ENCODE data around the gene CAPN11.

Gene CAPN11

DNA sequence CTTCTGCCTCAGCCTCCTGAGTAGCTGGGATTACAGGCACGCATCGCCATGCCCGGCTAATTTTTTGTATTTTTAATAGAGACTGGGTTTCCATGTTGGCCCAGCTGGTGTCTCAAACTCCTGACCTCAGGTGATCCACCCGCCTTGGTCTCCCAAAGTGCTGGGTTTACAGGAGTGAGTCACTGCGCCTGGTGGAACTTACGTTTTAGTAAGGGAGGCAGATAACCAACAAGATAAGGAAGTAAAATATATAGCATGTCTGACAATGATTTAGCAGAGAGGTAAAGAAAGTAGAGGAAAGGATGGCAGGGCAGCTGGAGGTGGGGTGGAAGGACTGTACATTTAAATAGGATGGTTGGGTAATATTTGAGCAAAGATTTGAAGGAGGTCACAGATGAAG, 45.3 kb downstream of the CAPN11 start:
- no peak for DNase-seq (ENCODE audit: low read depth in 2 of 2, low spot score in 1 of 2)

DNA sequence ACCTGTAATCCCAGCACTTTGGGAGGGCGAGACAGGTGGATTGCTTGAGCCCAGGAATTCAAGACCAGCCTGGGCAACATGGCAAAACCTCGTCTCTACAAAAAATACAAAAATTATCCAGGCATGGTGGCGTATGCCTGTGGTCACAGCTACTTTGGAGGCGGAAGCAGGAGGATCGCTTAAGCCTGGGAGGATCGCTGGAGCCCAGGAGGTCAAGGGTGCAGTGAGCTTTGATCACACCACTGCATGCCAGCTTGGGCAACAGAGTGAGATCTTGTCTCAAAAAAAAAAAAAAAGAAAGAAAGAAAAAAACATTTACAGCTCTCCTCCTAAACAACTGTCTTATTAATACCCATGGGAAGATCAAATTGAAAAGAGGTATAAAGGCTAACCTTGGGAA, 49.3 kb downstream of the CAPN11 start:
- no peak for DNase-seq (ENCODE audit: low read depth in 2 of 2, low spot score in 1 of 2)

DNA sequence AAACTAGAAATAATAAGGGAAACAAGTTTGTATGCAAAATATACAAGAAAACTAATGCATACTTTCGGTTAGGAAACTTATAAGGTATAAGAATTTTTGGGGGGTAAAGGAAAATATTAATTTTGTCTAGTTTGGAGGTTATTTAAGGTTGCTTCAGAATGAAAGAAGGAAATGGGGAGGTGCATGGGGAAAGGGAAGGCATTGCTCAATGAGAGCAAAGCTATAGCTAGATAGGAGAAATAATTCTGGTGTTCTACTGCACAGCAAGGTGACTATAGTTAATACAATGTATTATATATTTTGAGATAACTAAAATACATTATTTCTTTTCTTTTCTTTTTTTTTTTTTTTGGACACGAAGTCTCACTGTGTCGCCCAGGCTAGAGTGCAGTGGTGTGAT, 52.7 kb downstream of the CAPN11 start:
- DNase-seq (ENCODE audit: low read depth in 2 of 2, low spot score in 1 of 2), result no peak

DNA sequence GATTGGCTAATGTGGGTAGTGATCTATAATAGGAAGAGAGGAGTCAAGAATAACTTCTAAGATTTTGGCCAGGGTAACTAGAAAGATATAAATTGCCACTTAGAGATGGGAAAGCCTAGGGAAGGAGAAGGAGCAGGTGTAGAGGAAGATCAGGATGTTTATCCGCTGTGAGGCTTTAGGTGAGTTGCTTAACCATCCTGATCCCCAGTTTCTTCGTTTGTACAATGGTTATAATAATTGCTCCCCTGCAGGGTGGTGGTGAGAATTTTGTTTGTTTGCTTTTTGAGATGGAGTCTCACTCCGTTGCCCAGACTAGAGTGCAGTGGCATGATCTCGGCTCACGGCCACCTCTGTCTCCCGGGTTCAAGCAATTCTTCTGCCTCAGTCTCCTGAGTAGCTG, 55.7 kb downstream of the CAPN11 start:
- DNase-seq (ENCODE audit: low read depth in 2 of 2, low spot score in 1 of 2), result no peak

DNA sequence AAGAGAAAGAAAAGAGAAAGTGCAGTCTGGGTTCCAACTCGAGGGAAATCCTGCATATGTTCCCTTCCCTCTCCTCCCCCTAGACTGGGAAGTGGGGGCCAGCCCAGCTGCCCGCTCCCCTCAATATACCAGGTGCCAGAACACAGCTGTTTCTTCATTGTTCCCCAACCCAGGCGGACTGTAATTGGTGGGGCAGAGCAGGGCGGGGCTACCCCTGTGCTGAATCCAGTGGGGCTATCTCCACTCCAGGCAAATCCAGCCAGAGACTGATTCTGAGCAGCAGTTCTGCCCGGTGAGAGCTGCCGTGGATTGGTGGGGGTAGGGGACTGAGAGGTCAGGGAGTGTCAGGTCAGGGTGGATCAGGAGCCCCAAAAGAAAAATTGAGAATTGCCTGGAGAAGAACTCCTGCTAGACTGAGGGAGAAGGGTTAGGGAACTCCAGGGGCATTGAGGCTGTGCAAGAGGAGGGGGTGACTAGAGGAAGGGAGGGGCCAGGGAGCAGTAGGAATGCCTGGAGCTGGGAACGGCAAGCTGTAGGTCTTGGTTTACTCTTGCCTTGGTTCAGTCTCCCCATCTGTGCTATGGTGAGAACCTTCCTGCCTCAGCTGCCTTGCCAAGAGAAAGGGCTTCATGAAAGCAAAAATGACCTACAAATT, 58.2 kb downstream of the CAPN11 start, which contains the start of gene MYMX:
MYMX (plus strand) TSS at position 250 of the 655 bp plus-strand sequence. CDS start 546 bp downstream, outside the sequence.
- DNase-seq (ENCODE audit: low read depth in 2 of 2, low spot score in 1 of 2), result no peak

DNA sequence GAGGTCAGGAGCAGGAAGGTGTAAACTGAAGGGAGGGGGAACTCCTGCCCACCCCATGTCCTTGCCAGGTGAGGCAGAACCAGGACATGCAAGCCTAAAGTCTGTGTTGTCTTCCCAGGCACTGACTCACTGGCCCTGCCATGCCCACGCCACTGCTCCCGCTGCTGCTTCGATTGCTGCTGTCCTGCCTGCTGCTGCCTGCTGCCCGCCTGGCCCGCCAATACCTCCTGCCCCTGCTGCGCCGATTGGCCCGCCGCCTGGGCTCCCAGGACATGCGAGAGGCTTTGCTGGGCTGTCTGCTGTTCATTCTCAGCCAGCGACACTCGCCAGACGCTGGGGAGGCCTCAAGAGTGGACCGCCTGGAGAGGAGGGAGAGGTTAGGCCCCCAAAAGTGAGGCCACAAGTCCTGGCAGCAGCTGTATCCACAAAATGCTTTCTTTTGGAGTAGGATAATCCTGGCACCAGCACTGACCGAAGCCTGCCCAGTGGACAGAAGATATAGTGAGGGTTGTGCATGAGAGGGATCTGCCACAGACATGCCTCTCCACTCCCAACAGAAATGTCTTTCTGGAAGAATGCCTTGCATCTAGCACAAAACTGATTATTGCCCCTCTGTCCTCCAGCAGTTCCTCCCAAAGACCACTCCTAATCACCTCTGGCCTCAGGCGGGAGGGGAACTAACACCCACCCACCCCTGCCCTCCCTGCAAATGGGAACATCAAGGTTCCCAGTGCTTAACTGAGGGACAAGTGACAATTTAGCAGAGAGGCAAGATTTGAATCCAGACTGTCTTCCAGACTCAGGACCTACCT, 58.9 kb downstream of the CAPN11 start:
- no peak for DNase-seq (ENCODE audit: low read depth in 2 of 2, low spot score in 1 of 2)

DNA sequence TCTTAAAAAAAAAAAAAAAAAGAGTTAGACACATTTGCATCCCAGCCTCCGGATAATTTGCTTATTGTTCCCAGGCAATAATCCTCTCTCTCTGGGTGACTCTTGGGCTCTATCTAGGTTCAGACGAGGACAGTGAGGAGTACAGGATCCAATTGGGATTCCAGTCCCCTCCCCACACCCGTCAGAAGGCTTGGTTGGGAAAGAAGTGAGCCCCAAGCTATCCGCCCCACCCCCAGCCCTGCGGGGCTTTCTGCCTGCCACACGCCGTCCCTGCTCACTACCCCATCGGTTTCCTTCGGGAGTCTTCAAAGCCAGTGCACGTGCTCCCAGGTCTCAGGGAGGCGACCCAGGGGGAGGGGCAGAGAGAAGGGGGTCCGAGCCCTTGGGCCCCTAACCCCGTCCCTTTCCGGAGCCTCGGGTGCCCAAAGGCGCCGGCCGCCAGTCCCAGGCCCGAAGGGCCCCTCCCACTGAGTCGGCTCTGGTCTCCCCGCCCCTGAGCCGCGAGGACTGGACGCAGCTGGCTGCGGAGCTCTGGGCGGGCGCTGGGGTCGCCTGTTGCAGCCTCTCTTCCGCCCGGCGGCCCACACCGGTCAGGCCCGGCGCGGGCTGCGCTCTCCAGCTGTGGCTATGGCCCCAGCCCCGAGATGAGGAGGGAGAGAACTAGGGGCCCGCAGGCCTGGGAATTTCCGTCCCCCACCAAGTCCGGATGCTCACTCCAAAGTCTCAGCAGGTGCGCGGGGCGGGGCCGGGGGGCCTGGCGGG, 60.6 kb downstream of the CAPN11 start:
- DNase-seq (ENCODE audit: low read depth in 2 of 2, low spot score in 1 of 2), result no peak

DNA sequence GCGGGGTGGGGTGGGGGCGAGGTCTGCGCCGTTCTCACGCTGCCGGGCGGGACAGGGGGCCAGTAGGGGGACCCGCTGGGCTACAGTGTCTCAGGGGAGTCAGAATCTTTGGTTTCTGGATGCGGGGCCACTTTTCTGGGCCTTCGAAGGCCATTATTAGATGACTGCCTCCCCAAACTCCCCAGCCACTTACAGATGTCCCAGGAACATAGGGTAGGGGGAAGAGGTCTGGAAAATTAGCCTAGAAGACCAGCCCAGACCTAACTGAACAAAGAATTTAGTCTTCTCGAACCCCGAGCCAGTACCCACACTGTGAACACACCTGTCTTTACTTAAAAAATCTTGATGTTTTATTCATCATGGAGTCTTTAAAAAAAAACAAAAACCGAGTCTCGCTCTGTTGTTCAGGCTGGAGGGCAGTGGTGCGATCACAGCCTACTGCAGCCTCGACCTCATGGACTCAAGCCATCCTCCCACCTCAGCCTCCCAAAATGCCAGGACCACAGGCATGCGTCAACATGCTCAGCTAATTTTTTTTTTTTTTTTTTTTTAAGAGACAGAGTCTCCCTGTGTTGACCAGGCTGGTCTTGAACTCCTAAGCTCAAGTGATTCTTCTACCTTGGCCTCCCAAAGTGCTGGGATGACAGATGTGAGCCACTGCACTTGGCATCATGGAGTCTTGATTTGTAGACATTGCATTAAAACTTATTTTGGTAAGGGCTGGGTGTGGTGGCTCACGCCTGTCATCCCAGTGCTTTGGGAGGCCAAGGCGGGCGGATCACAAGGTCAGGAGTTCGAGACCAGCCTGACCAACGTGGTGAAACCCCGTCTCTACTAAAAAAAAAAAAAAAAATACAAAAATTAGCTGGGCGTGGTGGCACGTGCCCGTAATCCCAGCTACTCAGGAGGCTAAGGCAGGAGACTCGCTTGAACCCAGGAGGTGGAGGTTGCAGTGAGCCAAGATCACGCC, 61.5 kb downstream of the CAPN11 start:
- DNase-seq (ENCODE audit: low read depth in 2 of 2, low spot score in 1 of 2), result no peak

DNA sequence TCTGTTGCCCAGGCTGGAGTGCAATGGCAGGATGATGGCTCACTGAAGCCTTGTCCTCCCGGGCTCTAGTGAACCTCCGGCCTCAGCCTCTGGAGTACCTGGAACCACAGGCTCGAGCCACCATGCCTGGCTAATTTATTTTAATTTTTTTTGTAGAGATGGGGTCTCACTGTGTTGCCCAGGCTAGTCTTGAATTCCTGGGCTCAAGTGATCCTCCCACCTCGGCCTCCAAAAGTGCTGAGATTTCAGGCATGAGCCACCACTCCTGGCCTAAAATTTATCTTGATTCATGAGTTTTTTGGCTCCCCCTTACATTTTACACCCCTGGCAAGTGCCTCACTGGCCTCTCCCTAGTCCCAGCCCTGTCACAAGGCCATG, 62.3 kb downstream of the CAPN11 start:
- DNase-seq (ENCODE audit: low read depth in 2 of 2, low spot score in 1 of 2), result no peak

DNA sequence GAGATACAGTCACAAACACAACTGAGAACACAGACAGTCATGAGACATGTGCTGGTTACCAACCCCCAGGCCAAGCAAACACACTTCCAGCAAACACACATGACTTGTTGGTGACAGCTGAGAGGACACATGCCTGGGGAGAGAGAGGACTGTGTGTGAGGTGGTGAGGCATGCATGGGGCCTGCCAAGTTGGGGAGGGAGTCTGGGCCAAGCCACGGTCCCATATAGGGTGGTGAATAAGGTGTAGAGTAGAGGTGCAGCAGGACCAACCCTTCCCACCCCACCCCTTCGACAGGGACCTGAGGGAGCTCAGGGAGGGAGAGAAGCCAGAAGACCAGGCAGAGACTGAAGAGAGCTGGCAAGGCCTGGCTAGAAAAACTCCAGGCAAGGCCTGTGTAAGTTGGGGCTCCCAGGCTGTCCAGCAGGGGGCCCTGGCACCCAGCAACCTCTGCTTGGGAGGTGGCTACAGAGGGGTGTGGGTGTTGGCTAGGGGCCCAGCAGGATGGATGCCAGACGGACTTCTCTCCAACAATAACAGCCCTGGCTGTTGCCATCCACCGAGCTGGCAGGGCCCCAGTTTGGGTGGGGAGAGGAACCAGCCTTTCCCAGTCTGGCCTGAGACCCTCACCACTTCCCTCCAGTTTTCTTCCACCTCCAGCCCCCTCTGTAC, 62.8 kb downstream of the CAPN11 start:
- peak; percentile 38 to 53 for DNase-seq (ENCODE audit: low read depth in 2 of 2, low spot score in 1 of 2)

DNA sequence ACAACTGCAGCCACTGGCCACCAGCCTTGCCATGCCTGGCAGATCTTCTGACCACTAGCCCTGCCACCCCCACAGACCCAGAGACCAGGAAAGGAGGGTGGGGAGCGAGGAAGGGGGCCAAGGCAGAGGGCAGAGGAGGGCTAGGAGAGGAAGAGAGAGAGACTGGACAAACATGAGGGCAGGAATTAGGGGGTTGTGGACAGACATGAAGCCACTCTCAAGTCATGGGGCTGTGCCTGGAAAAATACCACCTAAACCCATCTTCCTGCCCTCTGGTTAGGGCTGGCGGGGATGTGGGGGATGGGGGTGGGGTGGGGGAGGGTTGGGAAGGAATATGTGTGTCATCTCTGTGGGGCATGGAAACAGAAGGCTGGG, 63.3 kb downstream of the CAPN11 start:
- DNase-seq (ENCODE audit: low read depth in 2 of 2, low spot score in 1 of 2), result no peak

DNA sequence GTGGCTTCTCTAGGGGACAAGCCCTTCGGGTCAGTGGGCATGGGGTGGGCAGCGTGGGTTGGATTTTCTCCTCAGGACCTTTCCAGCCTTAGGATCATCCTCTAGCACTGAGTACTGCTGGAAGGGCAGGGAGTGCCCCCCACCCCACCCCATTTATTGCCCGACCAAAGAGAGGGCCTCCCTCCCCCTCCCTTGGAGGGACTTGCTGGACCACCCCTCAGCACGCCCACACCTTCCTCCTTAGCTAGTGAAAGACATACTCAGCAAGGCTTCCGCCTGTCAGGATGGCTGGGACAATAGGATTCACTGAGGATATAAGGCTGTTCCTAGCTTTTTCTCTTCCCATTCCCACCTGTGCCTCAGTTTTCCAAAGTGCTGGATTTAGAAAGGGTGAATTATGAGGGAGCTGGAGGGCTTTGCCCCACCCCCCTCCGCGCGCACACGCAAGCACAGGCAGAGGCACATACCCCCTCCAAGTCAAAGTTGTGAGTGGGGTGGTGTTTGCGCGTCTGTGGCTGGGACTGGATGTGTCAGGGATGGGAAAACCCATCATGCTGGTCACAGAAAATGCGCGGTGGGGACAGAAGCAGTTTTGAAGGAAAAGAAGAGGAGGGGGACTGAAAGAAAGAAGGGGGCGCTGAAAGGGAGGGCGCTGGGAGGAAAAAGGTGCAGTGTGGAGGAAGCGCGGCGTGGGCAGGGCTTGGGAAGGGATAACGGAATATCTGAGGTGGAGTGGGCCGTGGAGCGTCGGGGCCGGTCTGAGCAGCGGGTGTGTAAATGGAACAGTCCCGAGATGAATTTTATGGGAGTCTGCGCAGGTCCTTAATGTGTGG, 64.1 kb downstream of the CAPN11 start:
- DNase-seq (ENCODE audit: low read depth in 2 of 2, low spot score in 1 of 2), result no peak

DNA sequence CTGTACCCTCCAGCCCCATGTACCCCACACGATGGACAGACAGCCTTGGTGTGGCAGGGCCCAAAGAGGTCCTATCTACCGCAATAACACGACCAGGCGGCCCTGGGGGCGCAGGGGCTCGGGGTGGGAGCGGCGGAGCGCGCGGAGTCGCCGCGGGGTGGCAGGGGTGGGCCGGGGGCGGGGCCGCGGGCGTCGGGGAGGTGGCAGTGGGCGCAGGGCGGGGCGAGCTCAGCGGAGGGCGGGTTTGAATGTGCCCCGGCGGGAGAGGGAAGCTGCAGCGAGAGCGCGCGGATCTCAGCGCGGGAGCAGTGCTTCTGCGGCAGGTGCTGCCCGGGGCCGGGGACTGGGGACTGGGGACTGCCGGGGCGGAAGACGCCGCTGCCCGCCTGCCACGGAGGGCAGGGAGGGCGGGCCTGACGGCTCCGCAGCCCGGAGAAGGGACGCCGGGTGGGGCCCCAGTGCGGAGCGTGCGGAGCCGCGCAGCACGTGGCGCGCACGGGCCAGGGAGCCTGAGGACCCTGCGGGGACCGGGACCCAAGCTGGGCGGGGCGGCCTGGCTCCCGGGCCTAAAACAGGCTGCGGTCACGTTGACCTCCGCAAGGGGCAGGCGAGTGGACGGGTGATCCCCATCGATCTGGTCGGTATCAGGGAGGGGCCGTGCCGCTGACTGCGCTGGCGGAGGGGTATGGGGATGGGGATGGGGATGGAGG, 64.9 kb downstream of the CAPN11 start, which contains the start of gene SLC29A1:
SLC29A1 (plus strand) TSS at position 277 of the 710 bp plus-strand sequence. CDS start 3,719 bp downstream, outside the sequence.
- peak; percentile 56 to 66 for DNase-seq (ENCODE audit: low read depth in 2 of 2, low spot score in 1 of 2)

DNA sequence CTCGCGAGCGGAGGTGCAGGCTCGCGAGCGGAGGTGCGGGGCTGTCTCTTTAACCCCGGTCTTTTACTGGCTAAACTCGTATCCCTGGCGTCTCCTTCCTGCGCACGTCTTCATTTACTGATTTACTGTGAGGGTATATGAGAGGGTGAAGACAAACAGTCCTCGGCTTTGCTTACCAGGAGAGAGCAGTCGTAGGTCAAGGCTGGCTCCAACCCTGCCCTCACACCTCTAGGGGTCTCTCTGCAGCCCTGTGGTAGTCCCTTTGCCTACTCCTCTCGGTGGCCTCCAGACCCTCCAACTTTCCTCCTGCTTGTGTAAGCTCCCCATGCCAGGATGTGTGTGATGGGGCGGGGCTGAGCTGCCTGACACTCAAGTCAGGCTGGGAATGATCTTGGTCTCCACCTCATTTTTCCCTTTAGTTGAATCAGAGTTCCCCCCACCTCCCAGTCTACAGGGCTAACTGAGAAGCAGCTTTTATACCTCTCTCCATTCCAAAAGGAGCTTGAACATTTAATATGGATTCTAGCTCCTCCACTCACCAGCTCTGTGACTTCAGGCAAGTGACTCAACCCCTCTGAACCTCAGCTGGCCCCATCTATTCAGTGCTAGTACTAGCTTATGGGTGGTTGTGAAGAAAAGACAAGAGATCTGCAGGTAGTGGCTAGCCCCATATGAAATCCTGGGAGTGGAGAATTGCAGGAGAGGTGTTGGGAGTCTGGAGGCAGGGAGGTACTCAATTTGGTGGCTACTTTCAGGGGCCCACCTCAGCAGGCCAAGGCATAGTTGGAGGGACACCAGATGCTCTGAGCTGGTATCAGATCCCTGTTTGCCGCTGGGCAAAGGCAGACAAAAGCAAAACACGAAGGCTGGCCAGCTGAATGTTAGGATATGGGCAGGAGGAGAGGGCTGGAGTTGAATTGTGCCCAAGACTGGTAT, 65.7 kb downstream of the CAPN11 start:
- no peak for DNase-seq (ENCODE audit: low read depth in 2 of 2, low spot score in 1 of 2)

DNA sequence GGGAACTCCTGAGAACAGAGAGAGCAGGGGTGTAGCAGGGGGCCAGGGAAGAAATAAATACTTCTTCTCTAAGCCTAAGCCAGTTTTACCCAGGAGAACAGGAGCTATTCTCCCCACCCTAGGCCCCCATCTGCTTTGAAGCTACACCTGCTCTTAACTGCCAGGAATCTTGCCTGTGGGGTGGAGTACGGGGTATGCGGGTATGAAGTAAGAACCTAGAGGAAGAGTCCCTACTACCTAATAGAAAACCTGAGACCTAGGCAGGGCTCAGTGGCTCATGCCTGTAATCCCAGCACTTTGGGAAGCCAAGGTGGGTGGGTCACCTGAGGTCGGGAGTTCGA, 66.3 kb downstream of the CAPN11 start:
- DNase-seq (ENCODE audit: low read depth in 2 of 2, low spot score in 1 of 2), result no peak

DNA sequence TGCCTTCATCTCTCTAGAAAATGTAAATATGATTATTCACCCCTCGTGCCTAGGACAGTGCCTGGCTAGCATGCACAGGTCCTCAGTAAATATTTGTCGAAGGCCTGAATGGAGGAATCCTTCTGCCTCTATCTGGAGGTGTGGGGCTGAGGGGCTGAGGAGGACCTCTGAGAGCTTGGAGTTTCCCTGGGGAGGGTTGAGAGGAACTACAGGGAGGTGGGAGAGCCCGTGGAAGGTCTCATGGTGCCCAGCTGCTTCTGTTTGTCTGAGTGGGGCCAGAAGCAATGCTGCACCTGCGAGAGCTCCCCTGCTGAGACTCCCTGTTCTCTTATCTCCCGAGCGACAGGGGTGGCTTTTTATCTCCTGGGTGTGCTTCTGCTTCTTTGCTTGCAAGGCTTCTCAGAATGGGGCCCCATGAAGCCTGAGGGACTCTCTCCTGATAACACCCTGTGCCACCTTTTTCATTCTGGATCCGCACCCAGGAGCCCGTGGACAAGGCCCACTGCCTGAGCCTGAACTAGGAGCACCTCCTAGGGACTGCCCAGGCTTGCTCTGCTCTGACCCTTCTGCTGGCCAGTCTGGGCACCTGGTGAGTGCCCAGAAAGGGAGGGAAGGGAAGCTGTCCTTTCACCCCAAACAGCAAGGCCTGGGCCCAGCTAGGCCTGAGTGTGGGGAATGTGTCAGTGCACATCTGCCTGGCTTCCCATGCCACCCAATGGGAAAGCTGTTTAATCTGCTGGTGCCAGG, 67.1 kb downstream of the CAPN11 start:
- DNase-seq (ENCODE audit: low read depth in 2 of 2, low spot score in 1 of 2), result no peak
